AG10803 (cell line): ENCODE data around the gene GTPBP6.
"Not testable (repeated sequence)": the region's sequence is repeated elsewhere in the genome, so short reads cannot be mapped to it uniquely, and the experiment has no call there.

Source experiments
- DNase-seq: peaks from one replicate; pipeline ENCODE4 v3.0.0; 2010; ENCODE audit warnings: low read depth
- H3K4me3 ChIP-seq: 2 replicates; pipeline ENCODE4 v1.5.1; 2011; ENCODE audit warnings: mild to moderate bottlenecking, low read length, control low read depth
- CTCF ChIP-seq: conservative IDR thresholded peaks from 2 replicates; pipeline ENCODE4 v1.5.1; 2011; ENCODE audit warnings: mild to moderate bottlenecking, low read length, control low read depth, inconsistent platforms

Gene GTPBP6

GRCh38 chrX:262381-262909 lies 56.2 kb downstream of the GTPBP6 start:
- DNase-seq, result no peak
- H3K4me3 ChIP-seq, result no peak overlapping the region
- no peak for TF ChIP-seq CTCF

GRCh38 chrX:261919-262352 lies 56.7 kb downstream of the GTPBP6 start:
- no peak overlapping the region for H3K4me3 ChIP-seq
- no peak for TF ChIP-seq CTCF
- no peak for DNase-seq

- TF ChIP-seq CTCF, result no peak
- DNase-seq, result no peak
- H3K4me3 ChIP-seq, result no peak overlapping the region
Observed at GRCh38 chrX:261167-261918, 57.3 kb downstream of the GTPBP6 start.

- DNase-seq, result no peak
- TF ChIP-seq CTCF, result no peak
- no peak overlapping the region for H3K4me3 ChIP-seq
Observed at GRCh38 chrX:259692-260355, 58.8 kb downstream of the GTPBP6 start.

GRCh38 chrX:258291-259040 lies 60.1 kb downstream of the GTPBP6 start:
- no peak overlapping the region for H3K4me3 ChIP-seq
- TF ChIP-seq CTCF, result no peak
- DNase-seq, result no peak

- DNase-seq, result no peak
- TF ChIP-seq CTCF, result no peak
Observed at GRCh38 chrX:257681-258289, 60.8 kb downstream of the GTPBP6 start.

GRCh38 chrX:257054-257453 lies 61.5 kb downstream of the GTPBP6 start:
- not testable (repeated sequence) for H3K4me3 ChIP-seq, DNase-seq

More at GRCh38 chrX:257681-258289, 60.8 kb downstream of the GTPBP6 start:
- no peak overlapping the region for H3K4me3 ChIP-seq
